CD4-positive, alpha-beta T cell treated with Interleukin-6 for 4 hours (primary cell): ENCODE measurements around the gene ZBTB20.

ENCODE experiments used
- DNase-seq: peaks from one replicate; pipeline ENCODE4 v3.0.0-alpha.2; 2020; ENCODE audit warnings: mixed read lengths

Gene ZBTB20

DNA sequence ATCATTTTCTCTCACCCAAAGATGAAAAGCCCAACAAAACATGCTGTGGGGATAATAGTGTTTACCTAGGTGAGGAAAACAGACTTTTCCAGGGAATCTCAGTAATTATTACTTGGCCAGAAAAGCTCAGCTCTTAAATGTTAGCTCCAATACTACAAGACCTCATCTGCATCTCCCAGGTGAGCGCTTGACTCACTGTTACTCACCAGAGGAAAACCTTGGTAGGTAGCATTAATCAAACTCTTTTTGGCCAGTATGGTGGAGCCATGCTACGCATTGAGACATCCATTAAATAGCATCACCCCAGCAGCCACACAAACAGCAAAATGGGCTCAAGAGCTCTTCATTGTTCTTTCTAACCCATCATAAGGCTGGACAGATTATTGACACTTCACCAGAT, 754.3 kb downstream of the ZBTB20 start:
- DNase-seq, result no peak

DNA sequence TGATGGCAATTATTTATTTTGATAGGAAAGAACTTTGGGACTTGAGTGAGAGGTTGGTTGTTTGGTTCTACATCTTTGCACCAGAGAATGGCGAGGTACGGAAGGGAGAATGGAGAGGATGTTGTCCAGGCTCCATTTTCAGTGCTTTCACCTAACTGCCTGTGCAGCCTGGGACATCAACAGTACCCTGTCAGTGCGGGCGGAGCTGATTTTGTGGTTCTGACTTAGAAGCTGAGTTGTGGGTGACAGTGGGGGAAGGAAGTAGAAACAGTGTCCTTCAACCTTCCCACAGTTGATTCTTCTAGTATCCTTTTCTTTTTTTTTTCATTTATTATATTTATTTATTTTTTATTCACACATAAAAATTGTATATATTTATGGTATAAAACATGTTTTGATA, 757.9 kb downstream of the ZBTB20 start:
- DNase-seq, result peak; percentile 35

DNA sequence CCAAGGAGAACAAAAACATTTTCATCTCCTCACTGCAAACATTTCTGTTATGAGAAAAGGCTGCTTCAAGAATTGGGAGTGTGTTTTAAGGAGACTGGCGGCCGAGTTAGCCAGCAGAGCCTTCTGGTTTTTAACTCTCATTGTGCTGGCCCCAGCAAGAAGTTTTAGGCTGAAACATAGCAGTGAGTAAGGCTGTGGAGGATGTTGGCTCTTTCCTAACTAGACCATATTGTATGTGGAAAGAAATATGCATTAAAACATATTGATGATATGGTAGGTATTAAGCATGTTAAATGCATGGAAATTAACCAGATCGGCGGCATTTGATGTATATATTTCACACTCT, 762.6 kb downstream of the ZBTB20 start:
- no peak for DNase-seq

DNA sequence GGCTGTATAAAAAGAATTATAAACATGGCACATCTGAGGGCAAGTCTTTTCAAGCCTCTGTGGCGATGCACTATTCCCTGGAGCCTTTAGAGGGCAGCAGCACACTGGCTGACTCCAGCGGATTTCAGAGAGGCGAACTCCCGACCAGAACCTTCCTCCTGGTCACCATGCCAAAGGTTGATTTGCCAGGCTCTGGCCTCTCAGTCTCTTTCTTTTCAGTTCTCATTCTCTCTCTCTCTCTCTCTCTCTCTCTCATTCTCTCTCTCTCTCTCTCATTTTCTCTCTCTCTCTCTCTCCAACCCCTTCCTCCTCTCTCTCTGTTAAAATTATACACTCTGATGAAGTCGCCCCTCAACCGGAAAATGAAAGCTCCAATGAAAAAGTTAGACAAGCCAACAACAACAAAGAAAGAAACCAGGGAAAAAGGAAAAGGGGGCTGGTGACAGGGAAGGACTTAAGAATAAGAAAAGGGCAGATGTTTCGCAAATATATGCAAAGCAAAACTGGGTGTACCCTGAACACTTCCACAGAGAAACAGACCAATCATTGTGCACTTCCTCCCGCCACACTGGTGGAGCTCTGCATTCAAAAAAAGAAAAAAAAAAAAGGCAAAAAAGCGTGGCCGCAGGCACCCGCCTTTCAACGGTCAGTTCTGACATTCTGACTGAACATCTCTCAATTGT, 763.1 kb downstream of the ZBTB20 start:
- DNase-seq, result peak; percentile 68

DNA sequence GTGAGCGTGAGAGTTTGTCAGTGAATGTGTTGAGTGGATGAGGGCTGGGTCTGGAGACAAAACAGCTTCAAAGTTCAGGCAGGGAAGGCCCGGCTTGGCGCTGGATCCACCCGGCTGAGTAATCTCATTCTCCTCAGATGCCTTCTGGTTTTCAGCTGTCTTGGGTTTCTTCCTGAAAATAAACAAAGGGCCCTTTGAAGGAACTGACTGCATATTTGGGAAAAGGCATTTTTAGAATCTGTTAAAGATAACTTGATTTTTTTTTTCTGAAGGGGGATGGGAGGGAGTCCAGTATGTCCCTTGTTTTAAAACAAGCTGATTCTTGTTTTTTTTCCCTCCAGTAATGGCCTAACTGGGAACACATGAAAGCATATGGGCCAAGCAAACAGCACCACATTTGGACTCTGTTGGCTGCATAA, 766.8 kb downstream of the ZBTB20 start:
- no peak for DNase-seq

DNA sequence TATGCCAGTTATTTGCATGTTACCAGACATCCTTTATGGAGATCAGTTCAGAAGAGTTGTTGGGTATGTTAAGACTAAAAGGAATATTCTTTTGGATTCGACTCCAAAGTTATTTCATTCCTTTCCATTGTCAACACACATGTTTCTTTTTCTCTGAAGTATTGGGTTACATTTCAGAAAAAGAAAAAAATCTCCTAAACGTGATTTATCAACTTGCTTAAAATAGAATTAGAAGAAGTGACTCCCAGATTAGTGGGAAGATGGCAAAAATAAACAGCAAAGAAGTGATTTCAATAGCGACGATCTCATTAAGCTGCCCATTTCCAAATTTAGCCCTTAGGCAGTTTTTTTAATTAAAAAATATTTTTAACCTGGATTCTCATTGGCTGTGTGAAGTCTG, 767.8 kb downstream of the ZBTB20 start:
- DNase-seq, result no peak

DNA sequence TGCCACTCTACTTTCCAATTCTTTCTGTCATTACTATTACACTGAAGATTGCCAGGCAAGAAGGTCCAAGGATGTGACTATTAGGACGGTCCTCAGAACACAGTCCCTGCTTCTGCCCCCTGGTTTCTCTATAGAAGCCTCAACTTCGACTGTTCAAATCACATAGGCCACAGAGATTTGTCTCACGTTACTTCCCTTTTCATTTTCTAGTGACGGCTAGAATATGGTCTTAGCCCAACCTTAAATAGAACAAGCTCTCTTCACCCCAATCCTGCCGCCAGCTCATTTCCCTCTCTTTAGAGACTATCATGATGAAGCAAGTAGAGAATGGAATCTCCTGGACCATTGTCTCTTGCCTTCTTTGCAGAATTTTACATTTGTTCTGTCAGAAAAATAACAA, 768.3 kb downstream of the ZBTB20 start:
- DNase-seq, result no peak

DNA sequence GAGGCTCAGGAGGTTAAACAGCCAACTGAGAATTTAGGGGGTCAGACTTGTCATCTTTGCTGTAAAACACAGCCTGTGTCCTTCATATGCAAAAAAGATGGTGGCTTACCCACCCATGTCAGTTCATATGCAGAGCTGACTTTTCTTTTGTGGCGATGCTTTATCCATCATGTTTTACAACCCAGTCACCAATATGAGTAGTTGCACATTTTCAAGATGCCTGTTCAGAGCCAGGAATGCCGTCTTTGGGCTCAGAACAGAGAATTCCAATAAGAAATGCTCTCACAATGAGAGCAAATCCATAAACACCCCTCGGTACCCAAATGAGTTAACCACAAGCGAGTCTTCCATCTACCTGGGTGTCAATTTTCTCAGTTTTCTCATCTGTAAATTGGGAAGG, 769.7 kb downstream of the ZBTB20 start:
- DNase-seq, result no peak

DNA sequence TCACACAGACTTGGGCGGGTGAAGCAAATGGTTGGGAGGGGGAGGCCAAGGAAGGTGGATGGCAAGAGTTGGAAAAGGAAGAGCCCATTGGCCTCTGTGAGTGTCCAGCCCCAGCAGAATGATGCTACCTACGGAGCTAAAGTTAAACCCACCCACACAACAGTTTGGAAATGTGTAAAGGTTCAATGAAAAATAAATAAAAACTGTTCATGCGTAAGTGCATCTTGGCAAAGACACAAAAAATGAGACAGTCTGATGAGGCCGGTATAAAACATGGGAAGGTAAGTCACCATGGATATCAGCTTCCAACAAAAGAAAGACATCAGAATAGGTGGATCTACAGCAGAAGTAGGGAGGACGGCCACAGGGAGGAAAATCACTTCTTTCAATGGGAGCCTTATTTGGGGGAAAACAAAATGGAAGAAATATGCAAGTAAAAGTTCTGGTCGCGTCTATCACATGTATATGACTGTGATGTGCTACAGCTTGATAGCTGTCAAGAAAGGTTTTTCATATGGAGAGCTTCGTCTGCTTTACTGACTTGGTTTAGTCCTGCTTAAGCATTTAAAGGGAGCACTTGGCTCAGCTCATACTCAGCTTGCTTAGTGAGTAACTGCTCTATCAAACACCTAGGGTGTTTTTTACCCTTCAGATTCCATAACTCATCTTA, 770.4 kb downstream of the ZBTB20 start:
- no peak for DNase-seq

DNA sequence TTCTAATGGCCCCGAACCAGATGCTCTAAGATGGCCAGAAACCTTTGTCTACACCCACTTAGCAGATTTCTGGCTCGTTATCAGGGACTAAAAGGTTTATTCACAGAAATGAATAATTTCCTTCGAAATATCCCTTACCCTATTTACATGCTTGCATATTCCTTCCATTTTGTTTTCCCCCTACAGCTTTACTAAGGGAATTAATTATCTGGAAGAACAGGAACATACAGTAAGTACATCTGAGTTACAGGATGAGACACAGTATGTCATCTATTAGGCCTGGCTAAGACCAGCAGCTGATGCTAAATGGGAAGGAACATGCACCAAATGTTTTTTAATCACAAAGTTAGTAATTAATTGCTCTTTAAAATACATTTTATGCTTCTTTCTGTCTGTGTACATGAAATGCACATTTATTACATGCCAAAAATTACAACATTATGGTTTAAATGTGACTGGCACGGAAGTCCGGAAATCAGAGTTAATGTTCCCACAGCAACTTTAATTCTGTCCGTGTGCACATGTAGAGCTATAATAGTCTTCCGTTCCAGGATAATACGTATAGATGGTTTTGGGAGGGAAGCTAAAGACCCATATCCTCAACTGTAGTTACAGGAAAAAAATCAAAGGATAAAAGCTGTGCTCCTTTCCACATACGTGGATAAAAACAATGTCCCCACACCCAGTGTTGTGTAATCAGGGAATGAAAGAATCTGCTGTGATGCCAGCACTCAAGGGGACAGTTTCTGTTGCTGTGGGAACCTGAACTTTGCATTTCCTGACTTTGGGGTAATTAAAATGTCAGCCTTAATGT, 771.3 kb downstream of the ZBTB20 start:
- no peak for DNase-seq

DNA sequence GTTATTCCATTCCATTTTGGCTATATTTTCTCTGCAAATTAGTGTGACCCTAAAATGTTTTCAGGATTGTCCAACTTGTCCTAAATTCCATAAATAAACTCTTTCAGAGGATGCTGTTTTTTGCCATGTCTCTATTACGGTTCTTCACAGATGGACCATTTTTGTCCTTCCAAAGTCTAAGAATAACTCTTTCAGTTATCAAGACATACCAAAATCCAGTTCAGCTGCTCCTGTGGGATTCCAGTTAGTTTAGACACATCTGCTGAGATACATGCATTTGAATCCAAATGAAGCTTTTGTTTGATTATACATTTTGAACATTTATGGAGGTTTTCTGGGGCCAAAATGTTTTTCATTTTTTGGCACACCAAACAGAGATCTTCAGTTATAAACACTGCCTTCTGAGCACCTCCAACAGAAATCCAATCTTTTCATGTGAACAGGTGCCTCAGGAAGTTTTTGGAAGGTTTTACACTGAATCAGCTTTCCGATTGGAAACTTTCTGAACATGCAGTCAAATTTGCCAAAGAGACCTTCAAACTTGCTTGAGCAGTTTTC, 772.6 kb downstream of the ZBTB20 start:
- DNase-seq, result no peak

DNA sequence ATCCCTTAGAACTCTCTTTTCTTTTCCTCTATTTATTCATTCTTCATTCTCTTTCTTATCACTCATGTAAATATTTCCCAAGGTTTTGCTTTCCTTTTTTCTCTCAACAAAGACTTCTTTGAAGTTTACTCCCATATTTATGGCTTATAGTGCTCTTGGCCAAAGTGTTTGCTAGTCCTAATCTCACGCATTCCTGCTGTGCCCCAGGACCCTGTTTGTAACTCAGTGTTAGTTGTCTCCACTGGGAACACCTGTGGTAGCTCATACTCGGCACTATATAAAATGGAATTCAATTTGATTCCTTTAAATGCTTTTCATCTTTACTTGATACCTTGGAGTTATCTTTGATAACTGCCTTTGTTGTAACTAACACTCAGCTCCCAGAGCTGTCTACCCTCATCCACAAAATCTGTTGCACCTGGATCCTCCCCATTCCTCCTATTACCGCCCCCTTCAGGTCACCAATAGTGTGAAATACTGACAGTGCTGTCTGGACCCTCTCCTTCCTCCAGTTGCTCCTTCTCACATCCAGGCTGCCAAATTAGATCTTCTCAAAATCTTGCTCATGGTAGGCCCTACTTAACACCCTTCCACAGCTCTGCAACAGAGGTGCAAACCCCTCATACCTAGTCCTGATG, 776.4 kb downstream of the ZBTB20 start:
- DNase-seq, result no peak

DNA sequence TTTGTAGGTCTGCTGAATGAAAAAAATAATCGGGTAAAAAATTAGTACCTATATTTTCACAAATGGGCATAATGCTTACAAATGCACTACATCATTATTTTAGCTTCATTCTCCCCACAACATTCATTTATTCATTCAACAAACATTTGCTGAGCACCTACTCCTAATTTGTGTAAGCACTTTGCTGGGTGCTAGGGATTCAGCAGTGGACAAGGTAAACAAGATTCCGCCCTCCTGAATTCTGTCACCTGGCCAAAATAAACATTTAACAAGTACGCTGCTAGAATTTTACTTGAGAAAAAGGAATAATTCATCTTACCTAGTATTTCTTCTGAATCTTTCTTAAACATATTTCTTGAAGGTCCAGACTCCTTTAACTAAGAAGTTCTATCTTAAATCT, 781.2 kb downstream of the ZBTB20 start:
- DNase-seq, result no peak

DNA sequence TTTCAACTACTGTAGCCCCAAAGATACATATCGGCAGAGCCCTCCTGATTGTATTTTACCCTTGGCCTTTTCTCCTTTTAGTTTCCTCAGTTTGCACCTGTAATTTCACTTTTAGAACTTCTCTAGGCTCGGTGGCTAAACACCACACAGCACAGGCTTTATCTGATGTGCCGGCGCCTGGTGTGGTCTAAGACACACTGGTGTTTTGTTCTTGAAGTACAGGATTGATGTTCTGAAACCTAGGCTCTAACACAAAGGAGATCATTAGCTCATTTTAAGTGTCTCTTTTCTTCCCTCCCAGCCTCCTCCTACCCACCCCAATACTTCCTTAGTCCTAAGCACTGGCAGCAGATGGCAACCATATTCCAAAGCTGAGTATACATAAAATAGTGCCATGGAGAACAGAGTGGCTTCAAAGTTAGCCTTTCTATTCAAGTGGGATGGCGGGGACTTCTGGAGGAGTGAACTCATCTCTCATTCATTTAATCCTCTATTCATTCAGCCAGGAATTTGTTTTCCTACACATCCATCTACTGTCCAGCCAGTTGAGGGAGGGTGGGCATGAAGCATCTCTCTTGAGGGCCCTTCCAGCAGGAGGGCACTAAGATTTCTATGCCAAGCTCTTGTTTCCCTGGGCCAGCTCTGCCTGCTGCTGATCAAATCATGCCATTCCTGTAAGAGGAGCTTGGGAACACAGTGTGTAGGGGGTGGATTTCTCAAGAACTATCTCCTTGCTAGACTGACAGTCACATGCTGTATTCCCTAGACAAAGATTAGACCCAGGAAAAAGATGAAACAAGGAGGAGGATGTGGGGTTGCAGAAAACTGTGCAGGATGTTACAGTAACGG, 782.1 kb downstream of the ZBTB20 start:
- DNase-seq, result no peak

DNA sequence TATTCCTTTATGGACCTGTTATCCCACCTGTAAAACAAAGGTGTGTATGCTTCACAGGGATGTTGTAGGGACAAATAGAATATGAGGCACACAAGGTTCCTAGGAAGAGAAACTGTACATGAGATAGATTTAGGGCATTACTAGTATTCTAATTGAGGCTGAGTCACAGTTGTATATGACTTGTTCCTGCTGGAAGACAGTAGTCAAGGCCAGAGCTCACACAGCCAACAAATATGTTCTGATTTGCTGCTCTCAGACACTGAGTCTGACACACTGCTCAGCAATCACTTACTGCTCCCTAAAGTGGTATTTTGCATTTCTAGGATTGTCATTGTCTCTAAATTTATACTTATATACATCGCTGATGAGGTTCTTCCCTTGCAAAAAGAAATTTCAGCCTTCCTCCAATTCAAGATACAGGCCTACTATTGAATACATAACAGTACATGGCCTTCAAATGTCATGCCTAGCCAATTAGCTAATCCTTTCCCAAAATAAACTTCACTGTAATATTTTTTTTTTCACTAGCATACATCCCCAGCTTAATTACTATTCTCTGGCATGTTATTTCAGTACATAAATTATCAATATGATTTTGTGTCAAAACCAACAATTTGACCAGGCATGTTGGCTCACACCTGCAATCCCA, 783.4 kb downstream of the ZBTB20 start:
- DNase-seq, result no peak

DNA sequence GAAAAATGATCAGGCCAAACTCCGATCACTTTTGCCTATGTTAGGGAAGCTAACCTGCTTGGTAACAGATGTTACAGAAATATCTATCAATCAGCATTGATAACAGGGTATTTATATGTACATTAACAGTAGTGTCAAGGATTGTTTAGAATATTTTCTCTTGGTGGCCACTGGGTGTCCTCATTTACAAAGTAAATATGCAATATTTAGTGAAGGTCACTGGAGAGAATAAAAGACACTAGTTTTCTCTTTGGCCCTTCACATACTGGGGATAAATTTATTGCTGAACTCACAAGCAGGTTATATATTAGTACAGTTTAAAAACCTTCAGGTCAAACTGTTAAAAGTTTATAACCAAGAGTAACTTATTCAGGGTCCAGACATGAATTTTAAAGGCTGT, 784.3 kb downstream of the ZBTB20 start:
- DNase-seq, result no peak

DNA sequence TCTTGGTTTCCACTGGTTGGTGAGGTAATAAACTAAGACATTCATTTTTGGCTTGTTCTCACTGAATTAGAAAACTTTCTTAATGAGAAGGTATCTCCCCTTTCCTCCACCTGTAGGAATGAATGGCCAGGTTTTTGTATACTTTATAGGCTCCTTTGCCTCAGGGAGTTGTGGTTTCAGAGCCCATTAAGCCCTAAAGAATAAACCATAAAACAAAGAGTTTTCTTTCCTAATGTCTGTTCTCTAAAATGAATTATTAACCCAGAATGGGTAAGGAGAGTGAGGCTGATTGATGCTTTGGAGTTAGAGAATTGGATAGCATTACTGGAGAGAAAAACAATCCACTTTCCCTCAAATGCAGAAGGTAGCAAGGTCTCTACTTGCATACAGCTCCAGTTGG, 785.7 kb downstream of the ZBTB20 start:
- no peak for DNase-seq

DNA sequence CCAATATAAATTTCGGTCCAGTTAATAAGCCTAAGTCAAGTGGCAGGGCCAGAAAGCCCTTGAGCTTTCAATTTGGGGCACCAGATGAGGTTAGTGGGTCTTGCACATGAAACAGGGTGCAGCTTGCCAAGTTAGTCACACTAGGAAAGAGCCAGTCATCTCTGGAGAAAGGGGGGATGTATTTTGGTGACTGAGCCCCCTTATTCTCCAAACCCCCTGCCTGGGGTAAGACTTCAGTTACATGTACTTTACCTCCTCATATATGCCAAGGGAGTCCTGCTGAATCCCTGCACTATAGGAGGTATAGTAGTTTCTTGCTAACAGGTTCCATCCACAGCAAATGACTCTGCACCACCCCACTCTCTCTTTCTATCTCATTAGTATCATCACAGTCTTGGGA, 790.6 kb downstream of the ZBTB20 start:
- DNase-seq, result no peak

DNA sequence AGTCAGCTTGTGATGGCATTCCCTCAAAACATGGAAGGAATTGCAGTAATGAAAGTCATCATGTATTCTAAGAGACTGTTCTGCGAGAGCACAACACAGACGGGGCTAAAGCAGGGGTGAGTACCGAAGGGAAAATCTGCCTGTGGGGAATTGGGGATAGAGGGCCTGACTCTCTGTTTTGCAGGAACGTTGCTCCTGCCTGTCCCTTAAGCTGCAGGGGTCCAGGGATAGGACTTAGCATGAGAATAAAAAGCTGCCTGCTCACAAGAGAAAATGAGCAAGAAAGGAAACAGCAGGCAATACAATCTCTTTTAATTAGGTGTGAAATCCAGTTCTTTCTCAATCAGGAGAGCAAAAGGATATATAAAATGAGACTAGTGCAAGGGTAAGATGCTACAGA, 791.0 kb downstream of the ZBTB20 start:
- no peak for DNase-seq

DNA sequence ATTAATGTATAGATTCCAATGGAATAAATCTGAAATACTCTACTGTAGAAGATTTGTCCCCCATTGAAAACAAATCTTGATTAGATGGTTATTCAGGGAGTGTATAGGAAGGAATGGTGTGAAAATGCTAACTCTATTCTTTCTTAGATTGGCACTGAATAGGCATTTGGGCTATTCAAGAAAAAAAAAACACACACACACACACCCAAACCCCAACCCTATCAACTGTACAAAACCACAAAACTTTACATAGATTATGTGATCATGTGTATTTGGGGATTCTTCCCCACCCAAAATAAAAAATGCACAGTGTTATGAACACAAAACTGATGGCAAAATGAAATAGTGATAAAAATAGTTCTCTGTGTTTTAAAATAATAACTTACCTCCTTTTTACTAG, 791.4 kb downstream of the ZBTB20 start:
- DNase-seq, result no peak

DNA sequence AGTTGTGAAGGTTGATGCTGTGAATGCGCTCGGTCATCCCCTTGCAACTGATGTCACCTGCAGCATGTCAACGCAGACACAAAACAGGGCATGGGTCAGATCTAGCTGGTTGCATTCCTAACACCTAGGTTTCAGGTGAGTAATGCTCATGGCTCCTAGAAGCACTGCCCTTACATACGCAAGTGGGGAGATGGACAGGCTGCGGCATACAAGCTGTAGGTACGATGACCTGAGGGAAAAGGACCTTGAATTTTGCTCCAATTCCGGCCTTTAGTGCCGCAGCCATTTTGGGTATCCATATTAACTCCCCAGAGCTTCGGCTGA, 795.3 kb downstream of the ZBTB20 start:
- no peak for DNase-seq
